H9 (cell line): ENCODE data around the gene PALM3. TPM values are rescaled to one million over a fixed set of nuclear protein-coding genes. Genes with fewer than 3 reads are reported as not detected.

Source experiments
- DNase-seq: peaks from one replicate; pipeline ENCODE4 v3.0.0-alpha.2; 2017
- H2AFZ ChIP-seq: one replicate; pipeline ENCODE4 v1.6.1; 2013; ENCODE audit warnings: mild to moderate bottlenecking, low read length, control low read depth, moderate library complexity
- H2AK5ac ChIP-seq: 2 replicates; pipeline ENCODE4 v1.6.1; 2013; ENCODE audit warnings: low read length, control low read depth, mixed read lengths; ENCODE audit not compliant: insufficient read length
- H2BK120ac ChIP-seq: one replicate; pipeline ENCODE4 v1.6.1; 2013; ENCODE audit warnings: low read depth, mild to moderate bottlenecking, low read length, control low read depth, inconsistent platforms; ENCODE audit not compliant: poor library complexity, severe bottlenecking
- H2BK12ac ChIP-seq: 2 replicates; pipeline ENCODE4 v1.6.1; 2013; ENCODE audit warnings: low read length, control low read depth, mixed read lengths, low read depth; ENCODE audit not compliant: insufficient read length
- H2BK15ac ChIP-seq: 2 replicates; pipeline ENCODE4 v1.6.1; 2013; ENCODE audit warnings: low read depth, low read length, control low read depth
- H2BK20ac ChIP-seq: one replicate; pipeline ENCODE4 v1.6.1; 2013; ENCODE audit warnings: low read depth, mild to moderate bottlenecking, low read length, control low read depth, inconsistent platforms; ENCODE audit not compliant: poor library complexity, severe bottlenecking
- H2BK5ac ChIP-seq: 2 replicates; pipeline ENCODE4 v1.6.1; 2013; ENCODE audit warnings: low read length, control low read depth, mixed read lengths; ENCODE audit not compliant: insufficient read length
- H3K14ac ChIP-seq: 2 replicates; pipeline ENCODE4 v1.6.1; 2013; ENCODE audit warnings: low read length, control low read depth; ENCODE audit not compliant: insufficient read depth
- H3K18ac ChIP-seq: 2 replicates; pipeline ENCODE4 v1.6.1; 2013; ENCODE audit warnings: low read depth, mild to moderate bottlenecking, mixed read lengths, low read length, control low read depth; ENCODE audit not compliant: insufficient read length
- H3K23ac ChIP-seq: 2 replicates; pipeline ENCODE4 v1.6.1; 2013; ENCODE audit warnings: low read length, control low read depth, mixed read lengths, low read depth; ENCODE audit not compliant: insufficient read length
- H3K23me2 ChIP-seq: 2 replicates; pipeline ENCODE4 v1.6.1; 2013; ENCODE audit warnings: low read depth, mild to moderate bottlenecking, mixed read lengths, low read length, control low read depth; ENCODE audit not compliant: insufficient read length, poor library complexity, severe bottlenecking
- H3K27ac ChIP-seq: 2 replicates; pipeline ENCODE4 v1.5.1; 2013; ENCODE audit warnings: low read length, control low read depth, mixed read lengths, low read depth; ENCODE audit not compliant: insufficient read length
- H3K27me3 ChIP-seq: 2 replicates; pipeline ENCODE4 v1.6.1; 2013; ENCODE audit warnings: low read length, control low read depth, inconsistent platforms; ENCODE audit not compliant: insufficient read depth
- H3K4ac ChIP-seq: 2 replicates; pipeline ENCODE4 v1.6.1; 2013; ENCODE audit warnings: low read depth, mild to moderate bottlenecking, control low read depth, inconsistent platforms, low read length, moderate library complexity
- H3K4me1 ChIP-seq: 2 replicates; pipeline ENCODE4 v1.6.1; 2013; ENCODE audit warnings: low read length, control low read depth, inconsistent platforms; ENCODE audit not compliant: insufficient read depth
- H3K4me2 ChIP-seq: 2 replicates; pipeline ENCODE4 v1.6.1; 2013; ENCODE audit warnings: low read length, control low read depth, mixed read lengths; ENCODE audit not compliant: insufficient read length, insufficient read depth
- H3K56ac ChIP-seq: 2 replicates; pipeline ENCODE4 v1.6.1; 2013; ENCODE audit warnings: low read depth, mild to moderate bottlenecking, mixed read lengths, low read length, control low read depth; ENCODE audit not compliant: insufficient read length
- H3K79me1 ChIP-seq: 2 replicates; pipeline ENCODE4 v1.6.1; 2013; ENCODE audit warnings: low read depth, mild to moderate bottlenecking, moderate library complexity, low read length, control low read depth, inconsistent platforms; ENCODE audit not compliant: insufficient read depth, poor library complexity, severe bottlenecking
- H3K79me2 ChIP-seq: 2 replicates; pipeline ENCODE4 v1.6.1; 2013; ENCODE audit warnings: low read length, control low read depth, inconsistent platforms; ENCODE audit not compliant: insufficient read depth
- H3K9ac ChIP-seq: 2 replicates; pipeline ENCODE4 v1.6.1; 2013; ENCODE audit warnings: low read length, control low read depth, mixed read lengths; ENCODE audit not compliant: insufficient read length; ENCODE audit errors: extremely low read depth
- H3K9me3 ChIP-seq: one replicate; pipeline ENCODE4 v1.6.1; 2013; ENCODE audit warnings: low read depth, low read length, inconsistent platforms; ENCODE audit not compliant: control insufficient read depth
- H3T11ph ChIP-seq: one replicate; pipeline ENCODE4 v1.6.1; 2013; ENCODE audit warnings: mild to moderate bottlenecking, low read length, control low read depth, inconsistent platforms
- H4K20me1 ChIP-seq: one replicate; pipeline ENCODE4 v1.6.1; 2013; ENCODE audit not compliant: control insufficient read depth, insufficient read length, insufficient read depth
- H4K5ac ChIP-seq: 2 replicates; pipeline ENCODE4 v1.6.1; 2013; ENCODE audit warnings: low read depth, mild to moderate bottlenecking, mixed read lengths, low read length, control low read depth; ENCODE audit not compliant: insufficient read length
- H4K8ac ChIP-seq: replicated peaks from 2 replicates; pipeline ENCODE4 v1.6.1; 2013; ENCODE audit warnings: low read length, control low read depth, mixed read lengths, low read depth; ENCODE audit not compliant: insufficient read length
- H4K91ac ChIP-seq: 2 replicates; pipeline ENCODE4 v1.6.1; 2013; ENCODE audit warnings: low read depth, mild to moderate bottlenecking, moderate library complexity, mixed read lengths, low read length, control low read depth; ENCODE audit not compliant: insufficient read length
- H3K27ac Mint-ChIP-seq, 3 experiments: 2 replicates in 2 of 3; 3 replicates in 1 of 3; pipeline ENCODE4 v1.8.0; 2020 to 2021; ENCODE audit warnings: mixed read lengths in 3 of 3, mild to moderate bottlenecking in 1 of 3, moderate library complexity in 1 of 3
- H3K27me3 Mint-ChIP-seq: 2 replicates; pipeline ENCODE4 v1.8.0; 2021; ENCODE audit warnings: low read depth, mild to moderate bottlenecking, moderate library complexity, mixed read lengths
- H3K36me3 Mint-ChIP-seq, 3 experiments: 2 replicates in 2 of 3; 3 replicates in 1 of 3; pipeline ENCODE4 v1.8.0; 2020 to 2021; ENCODE audit warnings: low read depth in 3 of 3, mixed read lengths in 3 of 3; ENCODE audit not compliant: insufficient read depth in 1 of 3
- H3K4me1 Mint-ChIP-seq, 2 experiments: 2 replicates each; pipeline ENCODE4 v1.8.0; 2020; ENCODE audit warnings: mixed read lengths in 2 of 2
- H3K4me3 Mint-ChIP-seq, 2 experiments: 2 replicates in 1 of 2; 3 replicates in 1 of 2; pipeline ENCODE4 v1.8.0; 2020 to 2021; ENCODE audit warnings: mild to moderate bottlenecking in 2 of 2, mixed read lengths in 2 of 2, moderate library complexity in 1 of 2
- H3K9me3 Mint-ChIP-seq, 2 experiments: 2 replicates in 1 of 2; 3 replicates in 1 of 2; pipeline ENCODE4 v1.8.0; 2020; ENCODE audit warnings: mild to moderate bottlenecking in 2 of 2, mixed read lengths in 2 of 2, moderate library complexity in 1 of 2
- WGBS: extraction: QIAGEN DNeasy Blood & Tissue Kit; methylation state at CpG from one replicate; pipeline ENCODE4 v1.1.7; 2013; ENCODE audit warnings: missing lambda C conversion rate, low lambda C conversion rate, mixed read lengths; ENCODE audit not compliant: insufficient read length; ENCODE audit errors: extremely low coverage; 5-methylcytosine and 5-hydroxymethylcytosine counted together
- total RNA-seq: library from RNA; stranded (reverse); gene quantifications from 2 replicates; pipeline ENCODE4 v1.2.1, GENCODE V29; 2021
- TF ChIP-seq, protein P1 (sequence below): fragments of 200-600 bp; sonication (generic); conservative IDR thresholded peaks from 3 replicates; pipeline ENCODE4 v1.8.0; 2021; ENCODE audit warnings: antibody characterized with exemption, mild to moderate bottlenecking

PALM3 gene
- total RNA-seq, 1 experiment from 2014 or later: 11.5 TPM

DNA sequence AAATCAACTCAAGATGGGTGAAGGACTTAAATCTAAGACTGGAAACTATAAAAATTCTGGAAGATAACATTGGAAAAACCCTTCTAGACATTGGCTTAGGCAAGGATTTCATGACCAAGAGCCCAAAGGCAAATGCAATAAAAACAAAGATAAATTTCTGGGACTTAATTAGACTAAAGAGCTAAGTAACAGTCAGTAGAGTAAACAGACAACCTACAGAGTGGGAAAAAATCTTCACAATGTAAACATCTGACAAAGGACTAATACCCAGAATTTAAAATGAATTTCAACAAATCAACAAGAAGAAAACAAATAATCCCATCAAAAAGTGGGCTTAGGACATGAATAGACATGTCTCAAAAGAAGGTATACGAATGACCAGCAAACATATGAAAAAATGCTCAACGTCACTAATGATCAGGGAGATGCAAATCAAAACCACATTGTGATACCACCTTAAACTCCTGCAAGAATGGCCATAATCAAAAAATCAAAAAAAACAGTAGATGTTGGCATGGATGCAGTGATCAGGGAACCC is 49.4 kb downstream of the PALM3 start:
- Histone ChIP-seq H3K18ac (no peak overlapping the region), H4K91ac (no peak overlapping the region), H3K79me2 (no peaks in the 10 kb centered on the region), H2AFZ (no peak overlapping the region), H3K56ac (no peak overlapping the region), H3K27me3 (no peaks in the 10 kb centered on the region), H3K79me1 (no peaks in the 10 kb centered on the region), H2BK120ac (no peak overlapping the region), H4K20me1 (no peaks in the 10 kb centered on the region), H2BK12ac (no peak overlapping the region), H3K27ac (no peak overlapping the region), H2AK5ac (no peak overlapping the region), H3K4me1 (no peaks in the 10 kb centered on the region), H3K9me3 (no peaks in the 10 kb centered on the region), H4K8ac (no peak overlapping the region), H4K5ac (no peak overlapping the region), H3K9ac (no peak overlapping the region), H3K23ac (no peak overlapping the region), H3K23me2 (no peaks in the 10 kb centered on the region), H2BK20ac (no peak overlapping the region), H3T11ph (no peak overlapping the region), H3K14ac (no peak overlapping the region), H2BK5ac (no peak overlapping the region), H3K4ac (no peak overlapping the region), H2BK15ac (no peak overlapping the region), H3K4me2 (no peak overlapping the region)
- no peak for DNase-seq
- no CpG with 5 or more reads among the region's 2 CpGs for WGBS
- Mint-ChIP-seq H3K4me1 (no peaks in the 10 kb centered on the region), H3K4me3 (no peak overlapping the region), H3K36me3 (no peaks in the 10 kb centered on the region), H3K9me3 (peaks cover 0 to 2% of the 10 kb centered on the region in 2 experiments; a peak in 2 of 5 replicates), H3K27me3 (peaks cover 1% of the 10 kb centered on the region; the same call in 1 of the 2 replicates), H3K27ac (no peak overlapping the region)
- TF ChIP-seq, protein P1, sequence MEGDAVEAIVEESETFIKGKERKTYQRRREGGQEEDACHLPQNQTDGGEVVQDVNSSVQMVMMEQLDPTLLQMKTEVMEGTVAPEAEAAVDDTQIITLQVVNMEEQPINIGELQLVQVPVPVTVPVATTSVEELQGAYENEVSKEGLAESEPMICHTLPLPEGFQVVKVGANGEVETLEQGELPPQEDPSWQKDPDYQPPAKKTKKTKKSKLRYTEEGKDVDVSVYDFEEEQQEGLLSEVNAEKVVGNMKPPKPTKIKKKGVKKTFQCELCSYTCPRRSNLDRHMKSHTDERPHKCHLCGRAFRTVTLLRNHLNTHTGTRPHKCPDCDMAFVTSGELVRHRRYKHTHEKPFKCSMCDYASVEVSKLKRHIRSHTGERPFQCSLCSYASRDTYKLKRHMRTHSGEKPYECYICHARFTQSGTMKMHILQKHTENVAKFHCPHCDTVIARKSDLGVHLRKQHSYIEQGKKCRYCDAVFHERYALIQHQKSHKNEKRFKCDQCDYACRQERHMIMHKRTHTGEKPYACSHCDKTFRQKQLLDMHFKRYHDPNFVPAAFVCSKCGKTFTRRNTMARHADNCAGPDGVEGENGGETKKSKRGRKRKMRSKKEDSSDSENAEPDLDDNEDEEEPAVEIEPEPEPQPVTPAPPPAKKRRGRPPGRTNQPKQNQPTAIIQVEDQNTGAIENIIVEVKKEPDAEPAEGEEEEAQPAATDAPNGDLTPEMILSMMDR: no peak
